Ovary (tissue), 9 donors: ENCODE measurements around the gene SLC52A3. TPM values are rescaled to one million over a fixed set of nuclear protein-coding genes. Genes with fewer than 3 reads are reported as not detected.

ENCODE experiments used
- DNase-seq, 5 donors: peaks; one replicate each; pipeline ENCODE4 v3.0.0-alpha.2; 2019 to 2020
- H3K27ac ChIP-seq, 2 donors: fragments of 200-600 bp; one replicate each; pipeline versions ENCODE4 v1.5.1 to v1.8.0; 2019 to 2022
- H3K27me3 ChIP-seq: fragments of 200-600 bp; one replicate; pipeline ENCODE4 v1.8.0; 2022
- H3K36me3 ChIP-seq: fragments of 200-600 bp; sonication (generic); one replicate; pipeline ENCODE4 v1.5.1; 2019
- H3K4me1 ChIP-seq: one replicate; pipeline ENCODE4 v1.8.1; 2013; ENCODE audit warnings: mild to moderate bottlenecking, moderate library complexity; ENCODE audit not compliant: insufficient read depth
- H3K4me3 ChIP-seq: fragments of 200-600 bp; sonication (generic); one replicate; pipeline ENCODE4 v1.5.1; 2017
- H3K9me3 ChIP-seq, 2 donors: fragments of 200-600 bp in 1 of 2; sonication (generic) in 1 of 2; one replicate each; pipeline versions ENCODE4 v1.5.1 to v1.8.1; 2013 to 2019; ENCODE audit warnings: mild to moderate bottlenecking in 1 of 2, moderate library complexity in 1 of 2
- CTCF ChIP-seq, 3 donors: fragments of 450-650 bp in 2 of 3; fragments of 200-600 bp in 1 of 3; IDR thresholded peaks; one replicate each; pipeline versions ENCODE4 v1.5.1 to v1.8.0; 2016 to 2022; ENCODE audit warnings: antibody characterized with exemption in 3 of 3, mild to moderate bottlenecking in 1 of 3
- EP300 ChIP-seq: sonication (generic); formaldehyde crosslinking; IDR thresholded peaks from one replicate; pipeline ENCODE4 v1.6.1; 2017; ENCODE audit warnings: antibody characterized with exemption
- POLR2A ChIP-seq: fragments of 450-650 bp; IDR thresholded peaks from one replicate; pipeline ENCODE4 v1.6.1; 2017; ENCODE audit warnings: antibody characterized with exemption, mild to moderate bottlenecking, moderate library complexity
- WGBS, 3 donors: extraction: QIAGEN DNeasy Blood & Tissue Kit in 1 of 3; methylation state at CpG; one replicate each; pipeline versions ENCODE4 v1.1.5 to v1.1.7; 2013 to 2017; 5-methylcytosine and 5-hydroxymethylcytosine counted together
- intact Hi-C, 4 donors: fragments of 100-400 bp; cut with DNase I; formaldehyde crosslinking; loops; one replicate each; pipeline versions ENCODE4 v1.11.0 to v1.15.1; 2022 to 2023
- polyA plus RNA-seq, 2 donors: library from polyadenylated mRNA; stranded (reverse); fragments of 200-250 nt in 1 of 2; fragments of 350-450 nt in 1 of 2; fragmentation: Illumina TruSeq in 1 of 2; extraction: RNeasy Lipid Tissue Mini Kit (QIAGEN cat#74804) in 1 of 2; gene quantifications; one replicate each; pipeline ENCODE4 v1.2.3, GENCODE V29; 2013 to 2014
- total RNA-seq, 7 donors: library from RNA; depleted of rRNA in 2 of 7; stranded (reverse); fragments of >200 nt in 2 of 7; fragmentation: NEBNext Ultra II Directional in 3 of 7; extraction: Animal tissue kit (Norgen Biotek cat#: 25700) in 3 of 7; gene quantifications; one replicate each; pipeline versions ENCODE4 v1.1.0 to v1.2.4, GENCODE V29; 2016 to 2023
- donor health status: DM: no; HTN: no; CAD: no; lungs with moderate emphysema.
- donor health status: DM: no; HTN: no; CAD: no.
- donor health status: Bipolar disorder and iron deficiency.
- donor health status: DM: yes; HTN: yes; CAD: no.
- donor health status: DM: no; HTN: no; CAD: no.
- donor health status: DM: yes; HTN: yes; CAD: no.

SLC52A3 gene
- total and polyA plus RNA-seq, 9 donors: 0.78 to 10.0 (median 2.4) TPM

GRCh38 chr20:719816-720215 is 48.5 kb downstream of the SLC52A3 start:
- no peak for DNase-seq
- Histone ChIP-seq H3K27me3 (no peaks in the 10 kb centered on the region), H3K27ac (no peak overlapping the region), H3K4me1 (no peaks in the 10 kb centered on the region), H3K9me3 (no peaks in the 10 kb centered on the region), H3K36me3 (no peaks in the 10 kb centered on the region), H3K4me3 (no peak overlapping the region)
- WGBS, 3 donors: 50 to 53% (median 52%) methylated on average over 11 of the region's 11 CpGs
- TF ChIP-seq EP300: no peak
- TF ChIP-seq CTCF (IDR thresholded peaks at IDR 0.05): no peak
- TF ChIP-seq POLR2A: no peak
- intact Hi-C loops: no loop called here

- H3K9me3 ChIP-seq: no peaks in the 10 kb centered on the region
- H3K4me3 ChIP-seq: no peak overlapping the region
- intact Hi-C loops: no loop called here
- WGBS, 3 donors: 78 to 87% (median 86%) methylated on average over 5 of the region's 5 CpGs
- H3K27ac ChIP-seq: no peak overlapping the region
- H3K4me1 ChIP-seq: no peaks in the 10 kb centered on the region
- TF ChIP-seq CTCF (IDR thresholded peaks at IDR 0.05) (no peak), EP300 (no peak), POLR2A (no peak)
- H3K27me3 ChIP-seq: no peaks in the 10 kb centered on the region
- DNase-seq: no peak
- H3K36me3 ChIP-seq: no peaks in the 10 kb centered on the region
These were observed 49.2 kb downstream of the SLC52A3 start for GRCh38 chr20:719068-719467.

GRCh38 chr20:717832-718231 is 50.5 kb downstream of the SLC52A3 start:
- no peak overlapping the region for H3K4me3 ChIP-seq
- no peaks in the 10 kb centered on the region for H3K4me1 ChIP-seq
- H3K27me3 ChIP-seq: no peaks in the 10 kb centered on the region
- intact Hi-C loops: no loop called here
- no peaks in the 10 kb centered on the region for H3K9me3 ChIP-seq
- WGBS, 3 donors: 52 to 59% (median 56%) methylated on average over 5 of the region's 5 CpGs
- no peak for DNase-seq
- H3K36me3 ChIP-seq: no peaks in the 10 kb centered on the region
- no peak for TF ChIP-seq EP300
- TF ChIP-seq POLR2A: no peak
- TF ChIP-seq CTCF (IDR thresholded peaks at IDR 0.05): no peak
- no peak overlapping the region for H3K27ac ChIP-seq

- intact Hi-C loops: no loop called here
- Histone ChIP-seq H3K4me3 (no peak overlapping the region), H3K36me3 (no peaks in the 10 kb centered on the region), H3K4me1 (no peaks in the 10 kb centered on the region), H3K27ac (no peak overlapping the region), H3K27me3 (no peaks in the 10 kb centered on the region), H3K9me3 (no peaks in the 10 kb centered on the region)
- 63 to 74% (median 72%) methylated on average over 7 of the region's 7 CpGs for whole genome bisulfite sequencing, 3 donors
- TF ChIP-seq CTCF (IDR thresholded peaks at IDR 0.05) (no peak), EP300 (no peak), POLR2A (no peak)
- no peak for DNase-seq
These were observed 51.0 kb downstream of the SLC52A3 start for GRCh38 chr20:717271-717670.

GRCh38 chr20:714453-714852 is 53.8 kb downstream of the SLC52A3 start:
- intact Hi-C loops: no loop called here
- H3K4me1 ChIP-seq: no peaks in the 10 kb centered on the region
- H3K27me3 ChIP-seq: no peaks in the 10 kb centered on the region
- WGBS, 3 donors: 67 to 86% (median 79%) methylated on average over 2 of the region's 2 CpGs
- H3K4me3 ChIP-seq: no peak overlapping the region
- H3K9me3 ChIP-seq: peaks cover 0 to 1% of the 10 kb centered on the region in 2 donors
- H3K27ac ChIP-seq: no peak overlapping the region
- no peak for TF ChIP-seq POLR2A
- no peak for TF ChIP-seq EP300
- no peak for TF ChIP-seq CTCF (IDR thresholded peaks at IDR 0.05)
- DNase-seq: no peak
- no peaks in the 10 kb centered on the region for H3K36me3 ChIP-seq
